ENCODE measurements around the gene AOPEP.

The AOPEP gene

GRCh38 chr9:95107976-95108375 is 381.5 kb downstream of the AOPEP start:
- DNase-seq: no peak

GRCh38 chr9:95108777-95109176 is 382.3 kb downstream of the AOPEP start:
- no peak for DNase-seq

- DNase-seq: no peak
These were observed 383.0 kb downstream of the AOPEP start for GRCh38 chr9:95109456-95109855.

GRCh38 chr9:95110921-95111525 is 384.5 kb downstream of the AOPEP start:
- DNase-seq: no peak

- no peak for DNase-seq
These were observed 385.2 kb downstream of the AOPEP start for GRCh38 chr9:95111716-95112115.

GRCh38 chr9:95112436-95113280 is 386.2 kb downstream of the AOPEP start:
- DNase-seq: no peak

GRCh38 chr9:95115104-95115503 is 388.6 kb downstream of the AOPEP start:
- DNase-seq: no peak

GRCh38 chr9:95116002-95116807 is 389.7 kb downstream of the AOPEP start:
- DNase-seq: no peak

- no peak for DNase-seq
These were observed 390.3 kb downstream of the AOPEP start for GRCh38 chr9:95116808-95117204.

GRCh38 chr9:95118596-95118995 is 392.1 kb downstream of the AOPEP start:
- no peak for DNase-seq

- no peak for DNase-seq
These were observed 394.4 kb downstream of the AOPEP start for GRCh38 chr9:95120781-95121370.

- no peak for DNase-seq
These were observed 398.3 kb downstream of the AOPEP start for GRCh38 chr9:95124582-95125367.

GRCh38 chr9:95125652-95126051 is 399.2 kb downstream of the AOPEP start:
- no peak for DNase-seq

- DNase-seq: no peak
These were observed 400.2 kb downstream of the AOPEP start for GRCh38 chr9:95126739-95127138.

GRCh38 chr9:95127249-95128176 is 401.0 kb downstream of the AOPEP start:
- DNase-seq: peak; percentile 61

GRCh38 chr9:95128177-95128524 is 401.7 kb downstream of the AOPEP start:
- no peak for DNase-seq

GRCh38 chr9:95129476-95130291 is 403.2 kb downstream of the AOPEP start:
- no peak for DNase-seq

GRCh38 chr9:95130484-95130883 is 404.0 kb downstream of the AOPEP start:
- DNase-seq: no peak

GRCh38 chr9:95131023-95131943 is 404.8 kb downstream of the AOPEP start:
- peak; percentile 25 for DNase-seq

Data from T-helper 9 cell (primary cell).